SK-N-SH (cell line): ENCODE data around the gene TGDS. TPM values are rescaled to one million over a fixed set of nuclear protein-coding genes. Genes with fewer than 3 reads are reported as not detected.

Experiments used
- CTCF ChIA-PET: fragments of 300-600, 350-600 bp; formaldehyde crosslinking; extraction: SDS; loops from one replicate; lab custom pipeline; 2021; lab: Yijun Ruan, JAX
- POLR2A ChIA-PET: fragments of 350-600 bp; sonication (Branson Sonifier 250); formaldehyde crosslinking; extraction: SDS; loops from one replicate; lab custom pipeline; 2020; ENCODE audit warnings: antibody characterized with exemption, inconsistent platforms; lab: Yijun Ruan, JAX
- DNase-seq: peaks from one replicate; pipeline ENCODE4 v3.0.0; 2012
- H2AFZ ChIP-seq: fragments of 200-600 bp; sonication (generic); 2 replicates; pipeline ENCODE4 v1.8.1; 2016; ENCODE audit warnings: antibody characterized with exemption, mild to moderate bottlenecking, low read depth
- H3F3A ChIP-seq: fragments of 200-600 bp; sonication (generic); replicated peaks from 2 replicates; pipeline ENCODE3; 2016; ENCODE audit warnings: antibody characterized with exemption, mild to moderate bottlenecking; ENCODE audit not compliant: insufficient read depth
- H3K27ac ChIP-seq, 2 experiments: fragments of 200-500 bp in 1 of 2; fragments of 200-600 bp in 1 of 2; sonication (Bioruptor generic) in 1 of 2; sonication (generic), shearing (Covaris generic) in 1 of 2; 2 replicates each; pipeline versions ENCODE4 v1.5.1 to v1.6.1; 2014 to 2016; ENCODE audit warnings: low read depth in 2 of 2, inconsistent platforms in 1 of 2, low read length in 1 of 2, mild to moderate bottlenecking in 1 of 2, mixed read lengths in 1 of 2
- H3K27me3 ChIP-seq: fragments of 200-600 bp; sonication (generic), shearing (Covaris generic); 2 replicates; pipeline ENCODE4 v1.6.1; 2016; ENCODE audit warnings: mixed run types; ENCODE audit not compliant: insufficient read depth
- H3K36me3 ChIP-seq, 2 experiments: fragments of 200-500 bp in 1 of 2; fragments of 200-600 bp in 1 of 2; sonication (Bioruptor generic) in 1 of 2; sonication (generic) in 1 of 2; replicated peaks in 1 of 2; 2 replicates each; pipeline versions ENCODE3 to v1.5.1; 2014 to 2016; ENCODE audit warnings: low read length in 1 of 2, mild to moderate bottlenecking in 1 of 2; ENCODE audit not compliant: insufficient read depth in 2 of 2, control insufficient read depth in 1 of 2
- H3K4me1 ChIP-seq, 2 experiments: fragments of 200-500 bp in 1 of 2; fragments of 200-600 bp in 1 of 2; sonication (Bioruptor generic) in 1 of 2; sonication (generic), shearing (Covaris generic) in 1 of 2; 2 replicates each; pipeline versions ENCODE4 v1.5.1 to v1.6.1; 2014 to 2016; ENCODE audit warnings: low read depth in 1 of 2, low read length in 1 of 2, mixed run types in 1 of 2; ENCODE audit not compliant: insufficient read depth in 2 of 2, control insufficient read depth in 1 of 2
- H3K4me2 ChIP-seq: fragments of 200-600 bp; sonication (generic), shearing (Covaris generic); 2 replicates; pipeline ENCODE4 v1.6.1; 2017; ENCODE audit warnings: mixed run types
- H3K4me3 ChIP-seq, 2 experiments: fragments of 200-500 bp in 1 of 2; fragments of 200-600 bp in 1 of 2; sonication (Bioruptor generic) in 1 of 2; sonication (generic), shearing (Covaris generic) in 1 of 2; 2 replicates each; pipeline versions ENCODE4 v1.5.1 to v1.8.1; 2014 to 2016; ENCODE audit warnings: low read depth in 2 of 2, inconsistent platforms in 1 of 2, low read length in 1 of 2, mild to moderate bottlenecking in 1 of 2, mixed read lengths in 1 of 2, moderate library complexity in 1 of 2
- H3K79me2 ChIP-seq: fragments of 200-600 bp; sonication (generic); 2 replicates; pipeline ENCODE4 v1.8.1; 2017; ENCODE audit warnings: mild to moderate bottlenecking; ENCODE audit not compliant: insufficient read depth
- H3K9ac ChIP-seq: fragments of 200-600 bp; sonication (generic); 2 replicates; pipeline ENCODE4 v1.6.1; 2017; ENCODE audit warnings: mixed run types
- H3K9me2 ChIP-seq: fragments of 200-600 bp; sonication (generic); 2 replicates; pipeline ENCODE4 v1.6.1; 2017; ENCODE audit warnings: mixed run types
- H3K9me3 ChIP-seq: fragments of 200-600 bp; sonication (generic); 2 replicates; pipeline ENCODE4 v1.6.1; 2017; ENCODE audit warnings: mixed run types, mild to moderate bottlenecking, moderate library complexity
- H4K20me1 ChIP-seq: fragments of 200-600 bp; sonication (generic); 2 replicates; pipeline ENCODE4 v1.6.1; 2017; ENCODE audit warnings: mild to moderate bottlenecking, mixed run types; ENCODE audit not compliant: insufficient read depth
- EP300 ChIP-seq, 2 experiments: IDR thresholded peaks; 2 replicates each; pipeline versions ENCODE4 v1.4.0 to v1.6.1; 2012; ENCODE audit warnings: borderline replicate concordance in 1 of 2, low read depth in 1 of 2, low read length in 1 of 2
- FOXM1 ChIP-seq: IDR thresholded peaks from 2 replicates; pipeline ENCODE4 v1.4.0; 2012; ENCODE audit warnings: low read depth, mild to moderate bottlenecking
- GABPA ChIP-seq: IDR thresholded peaks from 2 replicates; pipeline ENCODE4 v1.4.0; 2012; ENCODE audit warnings: low read depth, mild to moderate bottlenecking
- GATA2 ChIP-seq: sonication (generic); formaldehyde crosslinking; IDR thresholded peaks from 2 replicates; pipeline ENCODE4 v1.5.0; 2020; ENCODE audit warnings: mild to moderate bottlenecking, missing genetic modification reagents
- JUND ChIP-seq: IDR thresholded peaks from 2 replicates; pipeline ENCODE4 v1.4.0; 2012
- RAD21 ChIP-seq: IDR thresholded peaks from 2 replicates; pipeline ENCODE4 v1.6.1; 2012; ENCODE audit warnings: mild to moderate bottlenecking, low read length
- SIN3A ChIP-seq: IDR thresholded peaks from 2 replicates; pipeline ENCODE4 v1.6.1; 2012; ENCODE audit warnings: low read depth, mild to moderate bottlenecking, low read length, moderate library complexity, borderline replicate concordance
- WGBS: methylation state at CpG from one replicate; pipeline ENCODE4 v1.1.6; 2017; ENCODE audit warnings: low lambda C conversion rate; 5-methylcytosine and 5-hydroxymethylcytosine counted together
- polyA plus RNA-seq, 3 experiments: library from polyadenylated mRNA; depleted of rRNA; stranded (reverse); fragments of >200 nt; gene quantifications; 2 replicates each; pipeline ENCODE4 v1.2.3, GENCODE V29; 2012
- TF ChIP-seq, protein P1 (sequence below): IDR thresholded peaks from 2 replicates; pipeline ENCODE4 v1.4.0; 2012; ENCODE audit warnings: low read depth
- TF ChIP-seq, protein P2 (sequence below): fragments of 200-600 bp; sonication (generic); IDR thresholded peaks from 2 replicates; pipeline ENCODE4 v1.6.1; 2017; ENCODE audit warnings: antibody characterized with exemption, mild to moderate bottlenecking, moderate library complexity
- TF ChIP-seq, protein P3 (sequence below): IDR thresholded peaks from 2 replicates; pipeline ENCODE4 v1.6.1; 2012; ENCODE audit warnings: mild to moderate bottlenecking, low read depth, low read length, moderate library complexity

TGDS gene
- polyA plus RNA-seq, 1 of the 3 experiments (the other 2 are of a cell fraction): 8.2 TPM

DNA sequence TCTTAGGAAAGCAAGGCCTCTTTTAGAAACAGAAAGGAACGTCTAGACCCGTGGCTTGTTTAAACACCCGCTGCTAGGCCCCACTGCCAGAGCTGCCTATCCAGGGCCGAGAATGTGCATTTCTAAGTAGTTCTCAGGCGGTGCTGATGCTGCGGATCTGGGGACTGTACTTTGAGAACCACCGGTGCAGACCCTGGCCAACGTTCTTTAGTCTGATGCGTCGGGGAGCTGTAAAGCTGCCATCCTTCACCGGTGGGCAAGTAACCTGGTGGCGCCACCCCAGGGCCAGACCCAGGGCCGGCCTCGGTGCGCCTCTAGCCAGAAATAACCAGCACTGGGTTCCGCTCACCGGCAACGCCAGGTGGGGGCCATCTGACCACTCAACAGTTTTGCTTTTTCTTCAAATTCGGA, 47.1 kb downstream of the TGDS start:
- peaks cover 5 to 12% of the 10 kb centered on the region in 2 experiments; a peak in 2 of 4 replicates for H3K4me1 ChIP-seq
- H3K4me3 ChIP-seq: peak overlapping the region; percentile 69 to 81
- peaks cover 26% of the 10 kb centered on the region for H3F3A ChIP-seq
- H2AFZ ChIP-seq: peak overlapping the region; percentile 93
- WGBS: 7% methylated on average over 12 of the region's 19 CpGs
- no peaks in the 10 kb centered on the region for H3K9me3 ChIP-seq
- ChIA-PET CTCF (interaction anchor here (0.9 to 2.4 kb wide), 9 partner anchors 10 to 130 kb away, joined by 3 to 10 read pairs (median 5); no protein-coding TSS in a partner anchor), POLR2A (interaction anchor here (0.9 to 2.9 kb wide), 5 partner anchors 12 to 56 kb away, joined by 3 to 22 read pairs (median 4); partner anchors contain the start of gene TGDS)
- H3K9ac ChIP-seq: peak overlapping the region; percentile 77
- H3K9me2 ChIP-seq: no peaks in the 10 kb centered on the region
- H3K27ac ChIP-seq: peak overlapping the region; percentile 83 to 98
- H3K4me2 ChIP-seq: peak overlapping the region; percentile 86
- no peaks in the 10 kb centered on the region for H3K79me2 ChIP-seq
- no peaks in the 10 kb centered on the region for H3K36me3 ChIP-seq
- H4K20me1 ChIP-seq: no peaks in the 10 kb centered on the region
- TF ChIP-seq GABPA (no peak), SIN3A (peak; percentile 2; the same call in 1 of the 2 replicates), FOXM1 (no peak), JUND (no peak), EP300 (IDR thresholded peaks at IDR 0.05; ENCODE audit: borderline replicate concordance in 1 of 2, low read depth in 1 of 2, low read length in 1 of 2) (no peak), RAD21 (0 out of 2 replicates have a peak, but pooled peaks have one; percentile 16)
- TF ChIP-seq, protein P1, sequence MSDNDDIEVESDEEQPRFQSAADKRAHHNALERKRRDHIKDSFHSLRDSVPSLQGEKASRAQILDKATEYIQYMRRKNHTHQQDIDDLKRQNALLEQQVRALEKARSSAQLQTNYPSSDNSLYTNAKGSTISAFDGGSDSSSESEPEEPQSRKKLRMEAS: no peak
- TF ChIP-seq, protein P2, sequence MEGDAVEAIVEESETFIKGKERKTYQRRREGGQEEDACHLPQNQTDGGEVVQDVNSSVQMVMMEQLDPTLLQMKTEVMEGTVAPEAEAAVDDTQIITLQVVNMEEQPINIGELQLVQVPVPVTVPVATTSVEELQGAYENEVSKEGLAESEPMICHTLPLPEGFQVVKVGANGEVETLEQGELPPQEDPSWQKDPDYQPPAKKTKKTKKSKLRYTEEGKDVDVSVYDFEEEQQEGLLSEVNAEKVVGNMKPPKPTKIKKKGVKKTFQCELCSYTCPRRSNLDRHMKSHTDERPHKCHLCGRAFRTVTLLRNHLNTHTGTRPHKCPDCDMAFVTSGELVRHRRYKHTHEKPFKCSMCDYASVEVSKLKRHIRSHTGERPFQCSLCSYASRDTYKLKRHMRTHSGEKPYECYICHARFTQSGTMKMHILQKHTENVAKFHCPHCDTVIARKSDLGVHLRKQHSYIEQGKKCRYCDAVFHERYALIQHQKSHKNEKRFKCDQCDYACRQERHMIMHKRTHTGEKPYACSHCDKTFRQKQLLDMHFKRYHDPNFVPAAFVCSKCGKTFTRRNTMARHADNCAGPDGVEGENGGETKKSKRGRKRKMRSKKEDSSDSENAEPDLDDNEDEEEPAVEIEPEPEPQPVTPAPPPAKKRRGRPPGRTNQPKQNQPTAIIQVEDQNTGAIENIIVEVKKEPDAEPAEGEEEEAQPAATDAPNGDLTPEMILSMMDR: peak; percentile 40; the same call in 1 of the 2 replicates
- H3K27me3 ChIP-seq: no peaks in the 10 kb centered on the region
- DNase-seq: no peak

DNA sequence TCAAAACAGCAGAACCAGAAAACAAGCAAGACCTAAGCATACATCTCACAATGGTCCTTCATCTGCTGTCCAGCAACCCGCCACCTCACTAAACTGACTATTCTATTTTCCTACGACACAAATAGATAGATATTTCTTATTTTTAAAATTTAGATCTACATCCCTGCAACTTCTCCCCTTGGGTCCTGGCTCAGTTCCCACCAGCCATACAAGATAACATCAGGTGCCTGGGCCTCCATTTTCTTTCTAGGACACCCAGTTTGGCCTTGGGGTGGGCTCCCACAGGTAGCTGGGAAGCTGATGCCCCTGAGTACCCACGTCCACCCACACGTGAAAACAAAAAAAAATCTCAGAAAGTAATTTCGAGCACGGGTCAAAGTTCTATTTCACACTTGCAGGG, 47.6 kb downstream of the TGDS start:
- WGBS: 41% methylated on average over 6 of the region's 6 CpGs
- peak; percentile 49 for DNase-seq
- ChIA-PET CTCF (interaction anchor here (1.2 to 2.4 kb wide), 5 partner anchors 9 to 130 kb away, joined by 3 to 10 read pairs (median 5); no protein-coding TSS in a partner anchor), POLR2A (interaction anchor here (2.9 kb wide), 1 partner anchor 47 kb away, joined by 22 read pairs; the partner anchor contains the start of gene TGDS)
- H3K4me3 ChIP-seq: peak overlapping the region; percentile 69 to 81
- no peaks in the 10 kb centered on the region for H3K27me3 ChIP-seq
- H3K9me2 ChIP-seq: no peaks in the 10 kb centered on the region
- H3K9me3 ChIP-seq: no peaks in the 10 kb centered on the region
- H4K20me1 ChIP-seq: no peaks in the 10 kb centered on the region
- H3K4me2 ChIP-seq: peak overlapping the region; percentile 86
- peak overlapping the region; percentile 83 to 98 for H3K27ac ChIP-seq
- H3K9ac ChIP-seq: peak overlapping the region; percentile 77
- H2AFZ ChIP-seq: peak overlapping the region; percentile 93
- peaks cover 5 to 12% of the 10 kb centered on the region in 2 experiments; a peak in 2 of 4 replicates for H3K4me1 ChIP-seq
- H3K79me2 ChIP-seq: no peaks in the 10 kb centered on the region
- H3K36me3 ChIP-seq: no peaks in the 10 kb centered on the region
- no peak for TF ChIP-seq RAD21
- TF ChIP-seq, protein P3, sequence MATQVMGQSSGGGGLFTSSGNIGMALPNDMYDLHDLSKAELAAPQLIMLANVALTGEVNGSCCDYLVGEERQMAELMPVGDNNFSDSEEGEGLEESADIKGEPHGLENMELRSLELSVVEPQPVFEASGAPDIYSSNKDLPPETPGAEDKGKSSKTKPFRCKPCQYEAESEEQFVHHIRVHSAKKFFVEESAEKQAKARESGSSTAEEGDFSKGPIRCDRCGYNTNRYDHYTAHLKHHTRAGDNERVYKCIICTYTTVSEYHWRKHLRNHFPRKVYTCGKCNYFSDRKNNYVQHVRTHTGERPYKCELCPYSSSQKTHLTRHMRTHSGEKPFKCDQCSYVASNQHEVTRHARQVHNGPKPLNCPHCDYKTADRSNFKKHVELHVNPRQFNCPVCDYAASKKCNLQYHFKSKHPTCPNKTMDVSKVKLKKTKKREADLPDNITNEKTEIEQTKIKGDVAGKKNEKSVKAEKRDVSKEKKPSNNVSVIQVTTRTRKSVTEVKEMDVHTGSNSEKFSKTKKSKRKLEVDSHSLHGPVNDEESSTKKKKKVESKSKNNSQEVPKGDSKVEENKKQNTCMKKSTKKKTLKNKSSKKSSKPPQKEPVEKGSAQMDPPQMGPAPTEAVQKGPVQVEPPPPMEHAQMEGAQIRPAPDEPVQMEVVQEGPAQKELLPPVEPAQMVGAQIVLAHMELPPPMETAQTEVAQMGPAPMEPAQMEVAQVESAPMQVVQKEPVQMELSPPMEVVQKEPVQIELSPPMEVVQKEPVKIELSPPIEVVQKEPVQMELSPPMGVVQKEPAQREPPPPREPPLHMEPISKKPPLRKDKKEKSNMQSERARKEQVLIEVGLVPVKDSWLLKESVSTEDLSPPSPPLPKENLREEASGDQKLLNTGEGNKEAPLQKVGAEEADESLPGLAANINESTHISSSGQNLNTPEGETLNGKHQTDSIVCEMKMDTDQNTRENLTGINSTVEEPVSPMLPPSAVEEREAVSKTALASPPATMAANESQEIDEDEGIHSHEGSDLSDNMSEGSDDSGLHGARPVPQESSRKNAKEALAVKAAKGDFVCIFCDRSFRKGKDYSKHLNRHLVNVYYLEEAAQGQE: no peak
- no peak for TF ChIP-seq SIN3A
- peak; percentile 42 for TF ChIP-seq GATA2 (CRISPR knock-in tag)
- peaks cover 26% of the 10 kb centered on the region for H3F3A ChIP-seq
